HEK293T (cell line): ENCODE measurements around the gene RRP1B.
A peak's percentile ranks its signal among the peaks of the same experiment; 100 is the strongest.

Experiments
- SP1 ChIP-seq: fragments of 450-650 bp; IDR thresholded peaks from 2 replicates; pipeline ENCODE4 v1.6.1; 2017
- TF ChIP-seq, protein P1 (sequence below): fragments of 450-650 bp; IDR thresholded peaks from 2 replicates; pipeline ENCODE4 v1.6.1; 2016

DNA sequence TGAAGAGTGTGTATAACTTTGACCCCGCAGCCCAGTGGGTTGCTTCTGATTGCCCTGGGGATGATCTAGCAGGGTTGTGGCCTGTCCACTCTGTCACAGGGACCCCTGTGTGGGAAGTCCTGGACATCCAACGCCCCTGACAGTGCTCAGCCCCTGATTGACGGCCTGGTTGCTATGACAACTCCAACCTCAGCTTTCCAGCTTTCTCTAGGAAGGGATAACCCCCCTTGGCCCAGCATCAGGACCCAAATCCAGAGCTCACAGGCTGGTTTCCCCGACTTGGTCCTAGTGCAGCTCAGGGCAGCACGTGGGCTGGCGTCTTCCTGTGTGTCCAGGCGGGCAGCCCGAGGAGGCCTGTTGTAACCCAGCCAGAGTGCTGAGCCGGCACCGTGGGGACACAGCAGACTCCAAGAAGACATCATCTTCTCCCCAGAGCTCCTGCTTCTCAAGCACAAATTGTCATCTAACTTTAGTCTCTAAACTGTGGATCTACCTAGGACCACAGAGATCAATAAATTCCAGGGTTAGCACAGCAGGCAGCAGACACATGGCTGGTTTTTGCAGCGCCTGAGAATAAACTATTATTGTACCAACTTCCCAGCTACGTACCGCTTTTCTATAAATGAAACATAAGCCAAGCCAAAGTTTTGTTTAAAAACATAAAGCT is 40.7 kb downstream of the RRP1B start:
- TF ChIP-seq SP1, result no peak
- TF ChIP-seq, protein P1, sequence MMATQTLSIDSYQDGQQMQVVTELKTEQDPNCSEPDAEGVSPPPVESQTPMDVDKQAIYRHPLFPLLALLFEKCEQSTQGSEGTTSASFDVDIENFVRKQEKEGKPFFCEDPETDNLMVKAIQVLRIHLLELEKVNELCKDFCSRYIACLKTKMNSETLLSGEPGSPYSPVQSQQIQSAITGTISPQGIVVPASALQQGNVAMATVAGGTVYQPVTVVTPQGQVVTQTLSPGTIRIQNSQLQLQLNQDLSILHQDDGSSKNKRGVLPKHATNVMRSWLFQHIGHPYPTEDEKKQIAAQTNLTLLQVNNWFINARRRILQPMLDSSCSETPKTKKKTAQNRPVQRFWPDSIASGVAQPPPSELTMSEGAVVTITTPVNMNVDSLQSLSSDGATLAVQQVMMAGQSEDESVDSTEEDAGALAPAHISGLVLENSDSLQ, result peak; percentile 67
